Astrocyte of the cerebellum (primary cell): ENCODE results near the gene SFTA2.

Experiments
- DNase-seq: peaks from one replicate; pipeline ENCODE4 v3.0.0-alpha.2; 2011; ENCODE audit warnings: low read depth
- H3K4me3 ChIP-seq: 2 replicates; pipeline ENCODE4 v1.5.1; 2011; ENCODE audit warnings: mild to moderate bottlenecking, low read depth, low read length, moderate library complexity
- in situ Hi-C: cut with HindIII; loops from 2 replicates; pipeline ENCODE4 v1.10.0; 2017; ENCODE audit warnings: low sequenced_read_pairs
- TF ChIP-seq, protein P1 (sequence below): IDR thresholded peaks from 2 replicates; pipeline ENCODE4 v1.5.1; 2012; ENCODE audit warnings: low read length, low read depth, moderate library complexity, mild to moderate bottlenecking; ENCODE audit errors: missing control alignments

Gene SFTA2

GRCh38 chr6:30966154-30966553, 34.2 kb upstream of the SFTA2 start:
- H3K4me3 ChIP-seq: no peak overlapping the region
- TF ChIP-seq, protein P1, sequence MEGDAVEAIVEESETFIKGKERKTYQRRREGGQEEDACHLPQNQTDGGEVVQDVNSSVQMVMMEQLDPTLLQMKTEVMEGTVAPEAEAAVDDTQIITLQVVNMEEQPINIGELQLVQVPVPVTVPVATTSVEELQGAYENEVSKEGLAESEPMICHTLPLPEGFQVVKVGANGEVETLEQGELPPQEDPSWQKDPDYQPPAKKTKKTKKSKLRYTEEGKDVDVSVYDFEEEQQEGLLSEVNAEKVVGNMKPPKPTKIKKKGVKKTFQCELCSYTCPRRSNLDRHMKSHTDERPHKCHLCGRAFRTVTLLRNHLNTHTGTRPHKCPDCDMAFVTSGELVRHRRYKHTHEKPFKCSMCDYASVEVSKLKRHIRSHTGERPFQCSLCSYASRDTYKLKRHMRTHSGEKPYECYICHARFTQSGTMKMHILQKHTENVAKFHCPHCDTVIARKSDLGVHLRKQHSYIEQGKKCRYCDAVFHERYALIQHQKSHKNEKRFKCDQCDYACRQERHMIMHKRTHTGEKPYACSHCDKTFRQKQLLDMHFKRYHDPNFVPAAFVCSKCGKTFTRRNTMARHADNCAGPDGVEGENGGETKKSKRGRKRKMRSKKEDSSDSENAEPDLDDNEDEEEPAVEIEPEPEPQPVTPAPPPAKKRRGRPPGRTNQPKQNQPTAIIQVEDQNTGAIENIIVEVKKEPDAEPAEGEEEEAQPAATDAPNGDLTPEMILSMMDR: no peak
- in situ Hi-C loops: no loop called here
- no peak for DNase-seq

GRCh38 chr6:30965140-30965601, 33.2 kb upstream of the SFTA2 start:
- H3K4me3 ChIP-seq: no peak overlapping the region
- no peak for DNase-seq
- TF ChIP-seq, protein P1: no peak
- in situ Hi-C loops: no loop called here

GRCh38 chr6:30964075-30964474, 32.1 kb upstream of the SFTA2 start:
- TF ChIP-seq, protein P1: no peak
- in situ Hi-C loops: no loop called here
- H3K4me3 ChIP-seq: no peak overlapping the region
- DNase-seq: no peak

GRCh38 chr6:30963641-30964040, 31.7 kb upstream of the SFTA2 start:
- TF ChIP-seq, protein P1: no peak
- H3K4me3 ChIP-seq: no peak overlapping the region
- in situ Hi-C loops: no loop called here
- peak; percentile 26 for DNase-seq

DNA sequence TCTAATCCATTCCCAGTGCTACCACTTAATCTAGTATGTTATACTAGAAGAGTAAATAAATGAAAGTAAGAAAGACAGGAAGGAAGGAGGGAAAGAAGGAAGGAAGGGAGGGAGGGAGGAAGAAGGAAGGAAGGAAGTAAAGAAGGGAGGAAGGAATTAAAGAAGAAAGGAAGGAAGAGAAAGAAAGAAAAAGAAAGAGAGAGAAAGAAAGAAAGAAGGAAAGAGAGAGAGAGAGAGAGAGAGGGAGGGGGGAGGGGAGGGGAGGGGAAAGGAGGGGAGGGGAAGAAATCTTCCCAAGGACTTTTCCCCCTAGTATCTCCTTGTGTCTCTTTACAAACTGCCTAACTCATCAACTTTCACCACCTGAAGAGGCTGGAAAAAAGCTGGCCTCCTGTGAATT, 30.7 kb upstream of the SFTA2 start:
- TF ChIP-seq, protein P1: no peak
- no peak for DNase-seq
- H3K4me3 ChIP-seq: no peak overlapping the region
- in situ Hi-C loops: no loop called here

- in situ Hi-C loops: no loop called here
- DNase-seq: no peak
- TF ChIP-seq, protein P1: no peak
- no peak overlapping the region for H3K4me3 ChIP-seq
These were observed 29.1 kb upstream of the SFTA2 start for GRCh38 chr6:30960907-30961673.
